T-helper 2 cell treated with Interferon-gamma antibody and Interleukin-4, amounts not matched to agents 100 ng/mL and 5 ng/mL, for 36 hours (primary cell): ENCODE measurements around the gene LRRC3C. TPM values are rescaled to one million over a fixed set of nuclear protein-coding genes. Genes with fewer than 3 reads are reported as not detected.
"Not testable (repeated sequence)": the region's sequence is repeated elsewhere in the genome, so short reads cannot be mapped to it uniquely, and the experiment has no call there.

ENCODE experiments used
- intact Hi-C: fragments of 100-400 bp; cut with micrococcal nuclease; formaldehyde crosslinking; loops from one replicate; pipeline ENCODE4 v1.15.1; 2023
- total RNA-seq: library from RNA; stranded (reverse); gene quantifications from 2 replicates; pipeline ENCODE4 v1.2.3, GENCODE V29; 2022

Gene LRRC3C
- total RNA-seq, 1 donor from 2014 or later = not detected

- intact Hi-C loops = no loop called here
These were observed 19.2 kb downstream of the LRRC3C start for GRCh38 chr17:39946551-39947330.

- intact Hi-C loops = not testable (repeated sequence)
These were observed 20.9 kb downstream of the LRRC3C start for GRCh38 chr17:39948489-39948828.

GRCh38 chr17:39949028-39949427, 21.5 kb downstream of the LRRC3C start:
- intact Hi-C loops = no loop called here

- intact Hi-C loops = loop anchor here (10.0 kb wide), 1 partner anchor 316 kb away; the partner anchor contains the start of gene STARD3
These were observed 23.4 kb downstream of the LRRC3C start for GRCh38 chr17:39950871-39951348.

- intact Hi-C loops = loop anchor here (10.0 kb wide), 1 partner anchor 317 kb away; the partner anchor contains the start of gene STARD3
These were observed 24.6 kb downstream of the LRRC3C start for GRCh38 chr17:39951924-39952679.

GRCh38 chr17:39952680-39953470, 25.3 kb downstream of the LRRC3C start:
- intact Hi-C loops = loop anchor here (1.0 to 10.0 kb wide), 3 partner anchors 26 to 318 kb away; partner anchors contain the start of genes LRRC3C, ORMDL3, PSMD3 and STARD3

GRCh38 chr17:39953471-39953888, 25.9 kb downstream of the LRRC3C start:
- intact Hi-C loops = loop anchor here (1.0 to 10.0 kb wide), 3 partner anchors 26 to 319 kb away; partner anchors contain the start of genes LRRC3C, ORMDL3, PSMD3 and STARD3

- intact Hi-C loops = loop anchor here (10.0 kb wide), 1 partner anchor 320 kb away; the partner anchor contains the start of gene STARD3
These were observed 27.3 kb downstream of the LRRC3C start for GRCh38 chr17:39954876-39955275.

GRCh38 chr17:39955726-39956225, 28.2 kb downstream of the LRRC3C start:
- intact Hi-C loops = loop anchor here (10.0 kb wide), 1 partner anchor 321 kb away; the partner anchor contains the start of gene STARD3

- intact Hi-C loops = no loop called here
These were observed 33.1 kb downstream of the LRRC3C start for GRCh38 chr17:39960524-39961041.

GRCh38 chr17:39962642-39963220, 35.2 kb downstream of the LRRC3C start, which contains the start of gene GSDMA:
Gene GSDMA, plus strand, starts transcription at chr17:39963004. Its CDS starts 2,684 bp downstream, at chr17:39965688.
- intact Hi-C loops = no loop called here

- intact Hi-C loops = no loop called here
These were observed 36.3 kb downstream of the LRRC3C start for GRCh38 chr17:39963829-39964228.

GRCh38 chr17:39965017-39965699, 37.6 kb downstream of the LRRC3C start:
- intact Hi-C loops = no loop called here

- intact Hi-C loops = no loop called here
These were observed 39.2 kb downstream of the LRRC3C start for GRCh38 chr17:39966771-39967170.

- intact Hi-C loops = no loop called here
These were observed 41.2 kb downstream of the LRRC3C start for GRCh38 chr17:39968761-39969160.

GRCh38 chr17:39969375-39969774, 41.8 kb downstream of the LRRC3C start:
- intact Hi-C loops = no loop called here

GRCh38 chr17:39970157-39970692, 42.7 kb downstream of the LRRC3C start:
- intact Hi-C loops = no loop called here

GRCh38 chr17:39971076-39971603, 43.6 kb downstream of the LRRC3C start:
- intact Hi-C loops = no loop called here

- intact Hi-C loops = no loop called here
These were observed 44.7 kb downstream of the LRRC3C start for GRCh38 chr17:39972271-39972670.
